ENCODE results near the gene HSPA12B.
A peak's percentile ranks its signal among the peaks of the same experiment; 100 is the strongest.

Gene HSPA12B

DNA sequence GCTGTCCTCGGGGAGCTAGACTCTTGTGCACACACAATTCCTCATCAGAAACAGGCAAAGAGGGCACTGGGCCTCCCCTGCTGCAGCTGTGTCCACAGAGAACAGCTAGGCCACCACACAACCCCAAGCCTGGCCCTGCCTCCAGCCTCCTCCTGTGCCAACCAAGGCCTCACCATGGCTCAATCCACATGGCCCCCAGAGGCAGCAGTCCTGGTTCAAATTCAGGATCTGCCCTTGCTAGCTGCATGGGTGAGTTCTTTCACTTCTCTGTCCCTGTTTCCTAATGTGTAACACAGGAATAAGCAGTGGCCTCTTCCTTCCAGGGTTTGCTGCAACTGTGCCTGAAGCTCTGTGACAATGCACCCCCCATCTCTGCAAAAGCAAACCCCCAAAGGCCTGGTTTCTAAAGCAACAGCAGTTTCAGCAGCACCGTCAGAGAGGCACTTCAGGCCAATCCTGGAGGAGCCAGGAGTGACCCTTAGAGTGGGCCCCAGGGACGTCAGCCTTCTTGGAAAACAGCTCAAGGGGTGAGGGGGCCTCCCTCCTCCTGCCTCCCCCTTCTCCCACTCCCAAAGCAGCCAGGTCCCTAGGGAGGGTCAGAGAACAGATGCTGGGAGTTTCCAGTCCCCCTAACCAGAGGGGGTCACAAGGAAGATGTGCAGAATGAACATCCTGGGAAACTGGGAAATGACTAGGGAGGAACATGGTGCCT lies 32.8 kb downstream of the HSPA12B start:
- no peak for DNase-seq (ENCODE audit: low read depth, low spot score)

DNA sequence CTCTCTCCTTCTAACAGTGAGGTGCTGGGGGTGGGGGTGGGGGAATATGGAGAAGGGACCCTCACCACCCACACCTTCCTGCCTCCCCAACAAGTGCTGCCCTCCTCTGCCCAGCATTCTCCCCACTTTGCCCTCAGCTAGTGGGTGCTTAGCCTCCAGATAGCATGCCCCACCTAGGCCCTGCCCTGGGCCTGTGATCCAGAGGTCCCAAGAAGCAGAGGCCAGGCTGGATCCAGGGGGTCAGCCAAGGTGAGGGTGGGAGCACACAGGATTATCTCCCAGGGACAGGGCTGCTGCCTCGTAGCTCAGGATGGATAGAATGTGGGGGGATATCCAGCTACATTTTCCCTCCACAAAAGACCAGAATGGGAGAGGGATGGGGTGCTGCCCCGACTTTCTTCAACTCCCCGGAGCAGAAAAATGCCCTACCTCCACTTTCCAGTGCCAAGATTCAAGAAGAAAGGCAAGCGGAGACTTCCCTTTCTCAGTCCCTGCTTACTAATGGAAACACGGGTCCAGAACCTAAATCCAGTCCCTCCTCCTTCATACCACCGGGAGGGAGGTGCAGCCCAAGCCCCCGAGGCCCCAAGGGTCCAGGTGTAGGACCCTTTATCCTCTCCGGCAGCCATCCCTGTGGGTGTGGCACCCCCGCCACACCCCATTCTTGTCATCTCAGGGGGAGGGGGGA lies 34.1 kb downstream of the HSPA12B start:
- no peak for DNase-seq (ENCODE audit: low read depth, low spot score)

DNA sequence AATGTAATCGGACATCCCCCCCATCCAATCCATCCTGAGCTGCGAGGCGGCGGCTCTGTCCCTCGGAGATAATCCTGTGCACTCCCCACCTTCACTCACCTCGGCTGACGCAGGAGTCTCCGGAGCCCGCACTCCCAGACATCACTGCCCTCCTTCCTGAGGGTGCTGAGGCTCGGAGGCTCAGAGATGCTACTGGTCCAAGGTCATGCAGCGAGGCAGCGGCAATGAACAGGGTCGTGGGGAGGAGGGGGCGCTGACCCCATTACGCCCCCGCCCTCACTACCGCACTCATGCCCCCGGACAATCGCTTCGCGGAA lies 34.6 kb downstream of the HSPA12B start:
- peak; percentile 33 for DNase-seq (ENCODE audit: low read depth, low spot score)

DNA sequence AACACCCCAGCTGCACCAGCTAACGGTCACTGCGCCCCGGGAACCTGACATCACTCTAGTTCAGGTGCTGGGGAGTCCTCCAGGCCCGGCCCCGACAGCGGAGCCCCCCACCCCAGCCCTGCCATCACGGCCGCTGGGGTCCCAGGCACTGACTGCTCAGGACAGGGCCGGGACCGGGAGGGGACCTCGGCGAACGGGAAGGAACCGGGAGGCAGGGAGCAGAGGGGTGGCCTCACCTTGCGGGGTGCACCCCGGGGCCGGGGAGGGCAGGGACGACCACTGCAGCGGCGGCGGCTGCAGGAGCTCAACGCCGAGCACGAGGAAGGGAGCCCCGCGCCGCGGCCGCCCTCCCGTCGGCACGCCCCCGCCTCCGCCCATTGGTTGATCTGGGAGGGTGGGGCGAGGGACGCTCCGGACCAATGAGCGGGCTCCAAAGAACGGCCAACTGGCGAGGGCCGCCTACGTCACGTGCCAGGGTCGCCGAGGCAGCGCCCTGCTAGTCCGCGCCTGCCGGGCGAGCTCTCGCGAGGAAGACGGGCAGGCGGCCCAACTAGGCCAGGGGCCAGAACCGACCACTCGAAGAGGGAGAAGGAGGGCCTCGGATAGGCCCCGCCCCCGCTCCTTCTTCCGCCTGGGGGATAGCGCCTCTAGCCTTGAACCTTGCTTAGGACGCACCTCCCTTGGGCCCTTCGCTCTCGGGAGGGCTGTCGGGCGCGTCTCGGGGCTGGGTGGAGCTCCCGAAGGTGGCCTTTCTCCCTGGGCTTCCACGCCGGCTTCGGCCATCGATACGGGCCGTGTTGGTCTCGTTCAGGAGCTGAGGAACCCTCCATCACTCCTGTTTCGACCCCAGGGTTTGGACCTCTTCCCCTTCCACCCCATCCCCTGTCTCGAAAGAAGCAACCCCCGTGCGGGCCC lies 35.2 kb downstream of the HSPA12B start, which contains the start of gene ADISSP:
ADISSP (minus strand) TSS at position 327 of the 915 bp plus-strand sequence. CDS start 7,653 bp downstream, outside the sequence.
- DNase-seq (ENCODE audit: low read depth, low spot score): peak; percentile 100

DNA sequence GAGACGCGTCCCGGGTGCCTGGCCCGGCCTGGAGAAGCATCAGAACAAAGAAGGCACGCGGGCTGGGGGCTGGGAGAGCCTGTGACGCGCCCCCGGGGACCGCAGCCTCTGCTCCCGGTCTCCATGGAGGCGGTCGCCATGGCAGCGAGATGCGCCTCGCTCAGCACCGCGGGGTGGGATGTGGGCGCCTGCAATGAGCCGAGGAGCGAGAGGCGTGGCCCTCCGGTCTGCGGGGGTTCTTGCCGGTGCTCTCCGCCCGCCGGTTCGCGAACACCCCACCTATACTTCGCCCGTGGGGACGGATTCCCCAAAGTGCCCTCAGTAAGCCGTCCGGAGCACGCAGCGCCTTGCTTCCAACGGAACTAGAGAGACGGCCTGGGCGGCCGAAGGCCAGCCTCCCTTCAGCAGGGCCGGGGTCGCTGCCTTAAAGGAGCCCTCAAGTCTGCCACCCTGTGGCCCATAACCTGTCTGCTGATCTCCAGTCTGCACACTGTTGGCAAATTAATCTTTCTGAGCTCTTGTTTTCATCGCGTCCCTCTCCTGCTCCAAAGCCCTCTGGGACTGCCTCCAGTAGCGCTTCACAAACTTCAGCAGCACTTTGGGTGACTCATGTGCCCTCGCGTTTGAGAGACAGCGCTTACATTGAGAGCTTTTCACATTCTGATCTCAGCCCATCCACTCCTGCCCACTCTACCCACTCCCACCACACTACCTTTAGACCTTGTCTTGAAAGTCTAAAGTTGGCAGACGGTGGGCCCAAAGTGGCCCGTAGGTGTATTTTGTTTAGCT lies 36.1 kb downstream of the HSPA12B start:
- peak; percentile 91 for DNase-seq (ENCODE audit: low read depth, low spot score)

DNA sequence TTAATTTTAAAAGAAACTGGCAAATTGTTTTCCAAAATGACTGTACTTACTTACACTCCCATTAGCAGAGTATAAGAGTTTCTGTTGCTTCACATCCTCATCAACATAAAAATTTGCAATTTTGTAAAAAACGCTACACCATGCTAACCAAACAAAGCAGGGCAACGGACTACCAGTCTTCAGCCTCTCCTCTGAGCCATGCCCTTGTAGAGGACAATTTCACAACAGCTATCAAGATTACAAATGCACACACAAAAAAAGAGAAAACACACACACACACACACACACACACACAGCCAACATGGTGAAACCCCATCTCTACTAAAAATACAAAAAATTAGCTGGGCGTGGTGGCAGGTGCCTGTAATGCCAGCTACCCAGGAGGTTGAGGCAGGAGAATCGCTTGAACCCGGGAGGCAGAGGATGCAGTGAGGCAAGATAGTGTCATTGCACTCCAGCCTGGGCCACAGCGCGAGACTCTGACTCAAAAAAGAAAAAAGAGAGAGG lies 39.1 kb downstream of the HSPA12B start:
- DNase-seq (ENCODE audit: low read depth, low spot score): no peak

DNA sequence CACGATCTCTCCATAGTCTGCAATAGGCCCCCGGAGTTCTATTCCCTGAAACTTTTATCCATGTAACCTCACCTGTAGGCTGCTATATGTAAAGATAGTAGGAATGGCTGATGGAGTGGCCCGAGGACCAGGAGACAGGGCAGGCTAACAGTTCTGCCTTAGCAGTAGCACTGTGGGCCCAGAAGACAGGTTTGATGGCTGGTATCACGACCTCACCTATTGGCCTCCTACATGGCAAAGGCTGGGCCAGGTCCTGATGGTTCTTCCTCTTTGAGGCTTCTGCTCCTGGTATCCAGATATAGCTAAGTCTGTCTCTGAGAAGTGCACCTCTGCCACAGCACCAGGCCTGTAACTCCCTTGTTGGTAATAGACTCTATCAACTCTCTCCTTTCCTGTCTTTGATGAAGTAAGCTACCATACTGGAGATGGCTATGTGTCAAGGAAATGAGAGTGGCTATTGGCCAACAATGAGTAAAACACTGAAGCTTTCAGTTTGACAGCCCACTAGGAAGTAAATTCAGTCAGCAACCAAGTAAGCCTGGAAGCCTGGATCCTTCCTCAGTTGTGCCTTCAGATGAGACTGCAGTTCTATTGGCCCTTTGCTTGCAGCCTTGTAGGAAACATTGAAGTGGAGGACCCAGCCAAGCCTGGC lies 43.1 kb downstream of the HSPA12B start:
- DNase-seq (ENCODE audit: low read depth, low spot score): no peak

DNA sequence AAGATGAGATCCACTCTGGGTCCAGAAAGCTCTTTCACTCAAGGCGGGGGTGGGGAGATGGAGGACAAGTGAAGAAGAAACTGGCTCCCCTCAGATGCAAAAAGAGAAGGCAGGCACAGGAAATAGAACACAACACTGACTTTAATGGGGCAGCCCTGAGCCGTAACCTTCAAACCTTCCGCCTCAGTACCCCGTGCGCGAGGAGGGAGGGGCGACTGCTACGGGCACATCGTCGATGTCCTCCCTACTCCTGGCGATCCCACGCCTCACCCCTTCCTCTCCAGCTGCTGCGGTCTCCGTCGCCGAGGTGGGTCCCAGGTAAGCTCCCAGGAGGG lies 44.9 kb downstream of the HSPA12B start:
- DNase-seq (ENCODE audit: low read depth, low spot score): no peak

DNA sequence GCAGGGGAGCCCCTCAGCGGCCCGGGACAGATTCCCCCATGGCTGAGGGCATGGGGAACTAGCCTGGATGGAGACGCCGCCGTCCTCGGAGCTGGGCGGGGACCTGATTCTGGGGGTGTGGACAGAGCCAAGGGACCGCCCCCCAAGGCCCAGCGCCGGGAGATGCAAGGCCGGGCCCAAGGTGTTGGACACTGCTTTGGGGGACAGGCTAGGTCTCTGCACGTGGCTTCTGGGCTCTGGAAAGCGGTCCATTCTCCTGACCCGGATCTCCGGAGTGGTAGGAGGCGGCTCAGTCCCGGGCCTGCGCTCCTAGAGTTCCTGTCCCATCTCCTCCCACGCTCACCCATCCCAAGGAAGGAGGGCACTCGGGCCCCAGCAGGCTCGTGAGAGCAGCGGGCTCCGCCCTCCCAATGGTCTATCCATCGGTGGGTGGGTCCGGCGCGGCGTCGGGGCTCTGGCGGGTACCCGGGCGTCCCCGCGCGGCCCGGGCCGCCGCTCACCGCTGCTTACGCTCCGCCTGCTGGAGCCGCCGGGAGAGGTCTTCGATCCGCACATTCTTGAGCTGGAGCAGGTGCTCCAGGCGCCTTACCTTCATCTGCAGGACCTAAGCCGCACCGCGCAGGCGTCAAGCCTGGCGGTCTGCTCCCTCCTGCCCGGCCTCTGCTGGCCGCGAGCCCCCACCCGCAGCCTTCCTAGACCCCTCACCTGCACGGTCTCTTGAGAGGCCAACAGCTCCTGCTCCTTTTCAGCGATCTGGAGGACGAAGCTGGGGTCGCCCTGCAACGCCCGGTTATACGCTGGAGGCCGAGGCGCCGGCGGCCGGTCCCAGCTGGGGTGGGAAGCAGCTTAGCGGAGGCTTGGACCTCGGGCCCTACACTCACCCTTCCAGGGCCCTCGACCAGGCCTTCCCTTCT lies 45.5 kb downstream of the HSPA12B start:
- peak; percentile 53 for DNase-seq (ENCODE audit: low read depth, low spot score)

DNA sequence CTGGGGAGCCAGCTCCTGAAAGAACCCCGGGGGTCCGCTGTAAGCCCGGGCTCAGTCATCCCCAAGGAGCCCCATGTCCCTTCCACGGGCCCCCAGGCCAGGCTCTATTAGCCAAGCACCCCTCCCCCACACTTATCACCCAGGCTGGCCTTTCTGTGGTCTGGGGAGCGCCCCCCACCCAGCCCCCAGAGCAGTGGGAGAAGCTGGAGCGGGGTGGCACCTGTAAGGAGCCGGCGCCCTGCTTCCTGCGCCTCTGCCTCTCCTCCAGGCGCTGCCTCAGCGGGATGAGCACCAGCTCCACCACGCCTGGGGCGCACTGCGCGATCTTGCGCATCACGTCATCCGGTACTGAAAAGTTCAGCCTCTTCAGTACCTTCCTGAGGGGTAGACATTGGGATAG lies 46.5 kb downstream of the HSPA12B start:
- DNase-seq (ENCODE audit: low read depth, low spot score): no peak

DNA sequence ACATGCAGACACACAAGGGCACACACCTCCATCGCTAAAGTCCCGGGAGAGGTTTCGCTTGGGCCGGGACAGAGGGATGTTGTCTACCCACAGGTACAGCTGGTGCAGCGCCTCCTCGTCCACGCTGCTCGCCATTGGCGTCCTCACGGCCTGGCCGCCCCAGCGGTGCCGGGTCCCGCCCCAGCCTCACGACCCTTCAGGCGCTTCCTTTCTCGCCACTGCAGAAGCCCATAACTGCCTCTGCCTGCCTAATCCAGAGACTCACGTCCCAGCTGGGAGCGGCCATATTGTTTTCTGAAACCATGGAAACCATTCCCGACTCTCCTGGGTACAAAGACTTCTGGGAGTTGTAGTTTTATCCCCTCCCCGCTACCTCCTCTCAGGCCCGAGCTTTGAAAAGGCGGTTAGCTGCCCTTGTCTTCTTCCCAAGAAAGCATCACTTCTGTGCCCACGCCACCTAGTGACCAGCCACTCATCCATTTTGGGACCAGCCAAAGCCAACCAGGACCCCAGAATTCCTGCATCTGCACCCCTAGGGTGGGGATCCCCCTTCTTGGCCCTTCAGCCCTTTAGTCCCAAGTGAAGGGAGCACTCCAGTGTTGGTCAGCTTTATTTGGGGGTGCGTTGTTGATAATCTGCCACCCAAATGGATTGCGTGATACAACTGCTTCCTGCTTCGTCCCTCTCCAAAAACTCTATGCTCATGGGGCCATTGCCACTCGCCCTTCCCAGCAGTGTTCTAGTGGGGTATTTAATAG lies 48.8 kb downstream of the HSPA12B start, which contains the start of gene SPEF1:
SPEF1 (minus strand) TSS at position 296 of the 758 bp plus-strand sequence; CDS start at position 135, 161 bp downstream.
- DNase-seq (ENCODE audit: low read depth, low spot score): peak; percentile 94

DNA sequence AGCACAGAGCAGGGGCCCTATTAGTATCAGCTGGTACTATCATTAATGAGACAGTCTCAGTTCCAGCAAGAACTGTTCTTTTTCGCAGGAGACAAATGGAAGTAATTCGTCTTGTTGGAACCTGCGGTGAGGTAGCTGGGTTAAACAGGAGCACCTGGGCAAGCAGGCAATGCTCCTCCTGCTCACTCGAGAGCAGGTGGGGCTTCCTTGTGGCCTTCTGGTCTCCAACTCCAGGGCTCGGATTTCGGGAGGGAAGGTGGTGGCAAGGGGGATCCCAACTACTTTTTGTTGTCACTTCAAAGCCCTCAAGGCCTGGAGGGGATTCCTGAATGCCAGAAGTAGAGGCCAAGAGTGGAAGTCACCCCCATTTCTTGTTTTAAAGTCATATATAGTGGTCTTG lies 50.1 kb downstream of the HSPA12B start:
- no peak for DNase-seq (ENCODE audit: low read depth, low spot score)

DNA sequence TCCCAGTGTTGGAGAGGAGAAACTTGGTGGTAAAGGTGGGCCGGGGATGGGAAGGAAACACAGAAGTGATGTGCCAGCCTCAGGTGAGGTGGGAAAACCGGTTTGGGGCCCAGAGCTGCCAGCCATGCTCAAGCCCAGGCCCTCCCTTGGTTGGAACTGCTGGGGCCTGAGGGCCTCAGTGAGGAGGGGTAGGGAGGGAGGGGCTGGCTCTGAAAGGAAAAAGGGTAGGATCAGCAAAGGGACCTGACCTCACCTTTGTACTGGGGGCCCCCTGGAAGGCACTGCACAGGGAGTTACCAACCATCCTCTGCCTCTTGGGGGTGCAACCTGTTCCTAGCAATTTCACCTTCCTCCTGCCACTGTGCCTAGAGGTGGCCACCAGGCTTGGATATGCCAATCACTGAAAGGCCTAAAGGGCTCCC lies 50.6 kb downstream of the HSPA12B start:
- DNase-seq (ENCODE audit: low read depth, low spot score): no peak

DNA sequence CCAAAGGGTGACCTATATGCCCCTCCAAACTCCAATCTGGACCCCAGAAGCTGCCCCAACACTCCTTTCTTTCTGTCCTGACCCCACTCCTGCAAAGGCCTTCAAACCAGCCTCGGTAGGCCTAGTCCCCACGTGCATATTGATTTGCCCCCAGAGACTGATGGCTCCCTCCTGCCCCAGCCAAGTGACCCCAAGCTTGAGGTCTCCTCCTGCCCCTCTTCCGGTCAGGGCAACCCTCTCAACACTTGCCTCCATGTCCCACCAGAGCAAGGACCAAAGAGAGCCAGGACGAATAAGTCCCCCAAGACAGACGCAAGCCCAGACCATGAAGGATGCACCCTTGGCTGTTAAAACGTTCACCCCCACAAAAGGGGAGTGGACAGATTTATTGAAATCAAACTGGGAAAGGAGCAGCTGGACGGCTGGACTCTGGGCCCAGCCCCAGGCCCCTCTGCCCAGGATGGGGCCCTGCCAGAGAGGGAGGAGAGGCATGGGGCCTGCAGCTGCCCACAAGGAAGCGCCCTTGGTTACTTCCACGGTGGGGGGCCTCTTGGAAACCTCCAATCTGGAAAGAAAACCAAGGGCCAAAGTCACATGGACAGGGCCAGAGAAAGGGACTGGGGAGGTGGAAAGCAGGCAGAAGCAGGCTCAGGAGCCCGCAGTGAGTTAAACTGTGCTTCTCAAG lies 51.2 kb downstream of the HSPA12B start:
- no peak for DNase-seq (ENCODE audit: low read depth, low spot score)

DNA sequence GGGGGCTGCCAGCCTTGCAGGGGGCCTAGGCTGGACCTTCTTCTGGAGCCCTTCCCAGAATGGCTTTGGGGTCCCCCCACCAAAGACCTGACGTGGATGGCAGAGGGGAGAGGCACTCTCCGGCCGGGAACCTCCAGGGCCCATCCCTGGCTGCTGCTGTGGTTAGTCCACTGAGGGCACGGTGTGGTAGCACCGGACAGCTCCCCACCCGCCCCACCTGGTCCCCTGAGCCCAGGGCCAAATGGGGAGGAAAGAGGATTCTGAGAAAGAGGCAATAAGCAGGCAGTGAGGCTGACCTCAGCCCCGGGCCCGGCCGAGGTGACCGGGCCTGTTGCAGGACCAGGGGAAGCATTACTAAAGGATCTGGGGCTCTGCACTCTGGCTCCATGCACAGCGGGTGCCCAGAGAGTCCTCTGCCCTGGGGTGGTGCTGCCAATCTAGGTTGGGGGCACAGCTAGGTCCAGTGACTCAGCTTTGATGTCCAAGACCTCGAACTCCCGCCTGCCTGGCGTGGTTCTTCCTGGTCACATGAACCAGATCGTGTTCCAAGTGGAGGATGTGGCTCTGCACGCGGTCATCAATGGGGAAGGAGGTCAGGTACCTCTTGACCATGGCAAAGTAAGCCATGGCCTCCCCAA lies 51.9 kb downstream of the HSPA12B start:
- no peak for DNase-seq (ENCODE audit: low read depth, low spot score)

DNA sequence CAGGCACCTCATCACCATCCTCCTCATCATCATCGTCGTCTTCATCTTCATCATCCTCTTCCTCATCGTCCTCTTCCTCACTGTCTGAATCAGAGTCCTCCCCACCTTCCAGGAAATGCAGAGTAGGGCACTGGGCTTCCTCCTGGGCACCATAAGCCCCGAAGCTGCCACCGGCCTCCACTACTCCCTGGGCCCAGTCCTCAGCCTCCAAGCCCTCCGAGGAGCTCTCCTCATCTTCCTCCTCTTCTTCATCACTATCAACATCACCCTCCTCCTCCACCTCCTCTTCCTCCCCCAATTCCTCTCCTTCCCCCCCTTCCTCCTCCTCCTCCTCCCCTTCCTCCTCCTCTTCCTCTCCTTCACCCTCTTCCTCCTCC lies 52.4 kb downstream of the HSPA12B start:
- no peak for DNase-seq (ENCODE audit: low read depth, low spot score)

DNA sequence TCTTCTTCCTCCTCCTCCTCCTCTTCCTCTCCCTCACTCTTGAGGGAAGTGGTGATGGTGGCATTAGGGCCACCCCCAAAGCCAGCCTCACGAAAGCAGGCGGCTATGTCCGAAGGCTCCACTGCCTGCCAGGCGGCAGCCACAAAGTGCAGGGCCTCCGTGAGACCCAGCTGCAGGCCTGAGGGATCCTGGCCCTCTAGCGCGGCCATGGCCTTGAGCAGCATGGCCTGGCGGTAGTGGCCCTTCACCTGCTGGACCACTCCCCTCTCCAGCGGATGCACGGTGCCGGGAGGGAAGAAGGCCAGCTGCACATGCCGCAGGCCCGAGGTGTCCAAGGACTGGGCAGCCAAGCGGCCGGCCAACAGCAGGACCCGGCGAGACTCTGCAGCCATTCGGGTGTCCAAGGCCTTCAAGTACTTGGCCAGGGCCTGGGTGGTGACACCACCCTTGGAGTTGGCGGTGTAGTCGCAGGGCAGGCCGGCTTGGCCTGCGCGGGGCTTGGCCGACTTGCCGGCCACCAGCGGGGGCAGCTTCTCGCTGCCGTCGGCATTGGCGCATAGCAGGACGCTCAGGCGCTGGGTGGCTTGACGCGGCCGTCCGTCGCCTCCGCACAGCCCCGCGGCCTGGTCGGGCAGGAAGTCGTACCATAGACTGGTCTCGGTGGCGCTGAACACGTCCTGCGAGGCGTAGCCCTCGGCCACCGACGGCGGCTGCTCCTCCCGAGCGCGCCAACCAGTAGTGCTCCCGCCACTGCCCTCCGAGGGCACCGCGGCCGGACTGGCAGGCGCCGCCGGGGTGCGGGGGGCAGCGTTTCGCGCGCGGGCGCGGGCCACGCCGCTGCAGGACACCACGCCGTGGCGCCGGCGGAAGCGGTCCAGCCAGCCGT lies 53.0 kb downstream of the HSPA12B start:
- peak; percentile 31 for DNase-seq (ENCODE audit: low read depth, low spot score)

Data from astrocyte of the hippocampus (primary cell).